NCI-H510A (cell line): ENCODE data around the gene COMMD7.
A peak's percentile ranks its signal among the peaks of the same experiment; 100 is the strongest.
"Not testable (repeated sequence)": the region's sequence is repeated elsewhere in the genome, so short reads cannot be mapped to it uniquely, and the experiment has no call there.

ENCODE experiments used
- DNase-seq: peaks from one replicate; lab custom pipeline; 2025; lab: John Stamatoyannopoulos, UW

The COMMD7 gene

DNA sequence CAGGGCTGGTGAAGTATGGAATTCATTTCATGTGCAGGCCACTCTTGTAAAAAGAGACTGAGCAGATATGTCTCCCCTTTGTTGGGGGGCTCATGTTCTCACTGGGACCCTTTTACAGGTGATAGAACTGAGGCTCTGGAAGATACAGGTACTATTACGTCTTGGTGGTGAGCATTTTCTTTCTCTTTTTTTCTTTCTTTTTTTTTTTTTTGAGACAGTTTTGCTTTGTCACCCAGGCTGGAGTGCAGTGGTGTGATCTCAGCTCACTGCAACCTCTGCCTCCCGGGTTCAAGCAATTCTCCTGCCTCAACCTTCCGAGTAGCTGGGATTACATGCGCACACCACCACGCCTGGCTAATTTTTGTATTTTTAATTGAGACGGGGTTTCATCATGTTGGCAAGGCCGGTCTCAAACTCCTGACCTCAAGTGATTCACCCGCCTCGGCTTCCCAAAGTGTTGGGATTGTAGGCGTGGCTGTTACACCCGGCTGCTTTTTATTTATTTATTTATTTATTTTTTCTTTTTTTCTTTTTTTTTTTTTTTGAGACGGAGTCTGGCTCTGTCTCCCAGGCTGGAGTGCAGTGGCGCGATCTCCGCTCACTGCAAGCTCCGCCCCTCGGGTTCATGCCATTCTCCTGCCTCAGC lies 22.1 kb upstream of the COMMD7 start:
- DNase-seq = not testable (repeated sequence)

DNA sequence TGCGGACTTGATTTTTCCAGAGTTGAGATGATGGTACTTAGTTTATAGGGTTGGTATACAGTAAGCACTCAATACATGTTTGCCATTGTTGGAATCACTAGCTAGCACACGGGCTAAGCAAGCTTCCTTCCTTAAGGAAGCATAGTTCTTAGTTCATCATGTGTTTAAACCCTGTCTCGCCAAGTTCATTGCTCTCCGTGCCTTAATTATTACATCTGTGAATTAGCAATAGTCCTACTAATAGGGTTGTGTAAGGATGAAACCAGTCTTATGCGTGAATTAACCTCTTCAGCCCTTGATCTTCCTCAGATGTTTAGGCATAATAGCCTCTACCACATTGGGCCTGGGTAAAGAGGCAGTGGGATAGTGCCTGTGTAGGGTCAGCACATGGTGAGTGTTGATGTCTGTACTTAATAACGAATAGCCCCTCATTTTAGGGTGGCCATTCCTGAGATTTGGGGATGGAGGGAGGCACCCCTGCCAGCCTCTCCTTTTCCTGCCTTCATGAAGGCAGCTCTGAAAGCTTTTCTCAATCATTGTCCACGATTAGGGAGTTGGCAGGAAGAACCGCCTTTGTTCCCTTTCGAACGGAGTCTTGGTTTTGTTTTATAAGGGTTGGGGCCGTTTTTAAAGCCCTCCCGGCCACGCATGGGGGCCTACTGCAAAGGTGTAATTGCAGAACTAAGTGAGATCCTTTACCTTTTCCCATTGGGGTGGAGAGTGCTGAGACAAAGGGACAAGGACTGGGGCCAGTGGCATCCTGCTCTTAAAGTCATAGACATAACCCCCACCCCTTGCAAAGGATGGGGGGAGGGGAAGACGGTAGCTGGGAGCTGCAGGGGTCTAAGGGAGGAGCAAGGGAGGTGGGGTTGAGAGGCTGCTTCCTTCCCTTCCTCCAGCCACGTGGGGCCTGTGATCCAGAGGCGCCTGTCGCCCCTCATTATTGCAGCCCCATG lies 21.0 kb upstream of the COMMD7 start:
- DNase-seq = no peak

DNA sequence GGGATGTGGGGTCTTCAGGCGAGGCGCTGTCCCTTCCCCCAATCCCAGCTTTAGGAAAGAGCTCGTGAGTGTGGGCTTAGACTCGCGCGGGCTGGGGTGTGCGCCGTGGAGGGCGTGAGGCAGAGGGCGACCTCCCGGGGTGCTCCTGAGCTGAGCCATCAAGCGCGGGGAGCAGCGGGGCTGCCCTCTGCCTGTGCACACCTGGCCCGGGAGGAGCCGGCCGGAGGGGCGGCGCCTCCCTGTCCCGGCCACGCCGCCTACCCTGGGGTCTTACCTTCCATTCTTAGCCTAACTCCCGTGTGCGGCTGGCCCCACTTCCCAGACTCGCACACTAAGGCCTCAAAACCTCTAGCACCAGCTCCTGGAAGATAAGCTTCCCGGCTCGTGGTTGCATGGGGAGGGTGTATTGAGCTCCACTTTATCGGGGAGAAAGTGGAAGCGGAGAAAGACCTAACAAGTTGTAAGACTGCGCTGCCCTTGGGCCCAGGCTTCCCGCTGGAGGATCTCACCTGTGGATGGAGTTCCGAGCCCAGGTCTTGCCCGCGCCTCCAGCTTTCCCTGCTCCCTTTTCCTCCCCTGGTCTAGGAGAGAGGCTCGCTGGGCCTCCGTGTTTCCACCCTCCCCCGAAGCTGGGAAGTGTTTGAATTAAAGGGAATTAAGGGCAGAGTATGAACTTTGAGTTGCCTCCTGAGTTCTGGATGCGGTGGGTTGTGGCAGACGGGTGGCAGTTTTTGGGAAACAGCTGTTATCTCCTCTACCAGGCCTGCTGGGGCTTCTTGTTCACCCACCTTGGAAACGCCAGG lies 20.1 kb upstream of the COMMD7 start:
- DNase-seq = peak; percentile 40

DNA sequence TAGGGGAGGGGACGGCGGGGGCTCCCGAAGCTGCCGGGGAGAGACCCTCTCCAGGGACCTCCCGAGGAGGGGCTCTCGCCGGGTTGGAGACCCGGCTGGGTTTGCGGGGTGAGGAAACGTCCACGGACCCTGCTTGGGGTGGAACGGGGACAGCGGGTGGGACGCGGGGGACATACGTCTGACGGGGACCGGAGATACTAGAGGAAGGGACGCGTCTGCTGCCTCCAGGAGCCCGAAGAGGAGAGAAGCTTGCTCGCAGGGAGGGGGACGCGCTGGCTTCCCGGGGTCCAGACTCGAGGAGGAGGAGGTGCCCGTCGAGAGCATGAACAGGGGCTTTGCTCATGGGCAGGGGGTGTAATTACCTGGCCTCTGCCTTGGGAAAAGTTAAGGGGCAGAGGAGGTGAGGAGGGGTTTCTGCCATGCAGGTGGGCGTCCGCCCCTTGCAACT lies 19.5 kb upstream of the COMMD7 start:
- DNase-seq = no peak

DNA sequence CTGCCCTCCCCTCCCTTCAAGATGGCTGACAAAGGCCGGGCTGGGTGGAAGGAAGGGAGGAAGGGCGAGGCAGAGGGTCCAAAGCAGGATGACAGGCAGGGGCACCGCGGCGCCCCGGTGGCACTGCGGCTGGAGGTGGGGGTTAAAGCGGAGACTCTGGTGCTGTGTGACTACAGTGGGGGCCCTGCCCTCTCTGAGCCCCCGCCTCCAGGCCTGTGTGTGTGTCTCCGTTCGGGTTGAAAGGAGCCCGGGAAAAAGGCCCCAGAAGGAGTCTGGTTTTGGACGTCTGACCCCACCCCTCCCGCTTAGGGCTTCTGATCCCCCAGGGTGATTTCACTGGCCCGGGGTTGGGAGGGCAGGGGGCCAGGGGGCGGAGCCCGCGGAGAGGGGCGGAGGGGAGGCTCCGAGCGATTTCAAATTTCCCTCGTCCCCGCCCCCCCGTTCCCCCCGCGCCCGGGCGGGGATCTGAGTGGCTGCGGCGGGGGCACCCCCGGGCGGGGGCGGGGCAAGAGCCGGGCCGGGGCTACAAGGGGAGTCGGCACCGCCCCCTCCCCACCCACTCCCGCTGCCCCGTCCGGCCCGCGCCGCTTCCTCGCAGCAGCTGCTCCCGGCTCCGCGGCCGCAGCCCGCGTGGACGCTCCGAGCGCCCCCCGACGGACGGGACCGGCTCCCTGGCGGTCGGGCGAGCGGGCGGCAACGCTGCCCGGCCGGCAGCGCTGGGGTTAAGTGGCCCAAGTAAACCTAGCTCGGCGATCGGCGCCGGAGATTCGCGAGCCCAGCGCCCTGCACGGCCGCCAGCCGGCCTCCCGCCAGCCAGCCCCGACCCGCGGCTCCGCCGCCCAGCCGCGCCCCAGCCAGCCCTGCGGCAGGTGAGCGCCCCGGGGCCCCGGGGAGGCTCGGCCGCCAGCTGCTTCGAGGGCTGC lies 18.8 kb upstream of the COMMD7 start, which contains the start of gene DNMT3B:
Gene DNMT3B, plus strand, starts transcription at position 555 of the 923 bp plus-strand sequence. CDS start 17,939 bp downstream, outside the sequence.
- DNase-seq = peak; percentile 84

DNA sequence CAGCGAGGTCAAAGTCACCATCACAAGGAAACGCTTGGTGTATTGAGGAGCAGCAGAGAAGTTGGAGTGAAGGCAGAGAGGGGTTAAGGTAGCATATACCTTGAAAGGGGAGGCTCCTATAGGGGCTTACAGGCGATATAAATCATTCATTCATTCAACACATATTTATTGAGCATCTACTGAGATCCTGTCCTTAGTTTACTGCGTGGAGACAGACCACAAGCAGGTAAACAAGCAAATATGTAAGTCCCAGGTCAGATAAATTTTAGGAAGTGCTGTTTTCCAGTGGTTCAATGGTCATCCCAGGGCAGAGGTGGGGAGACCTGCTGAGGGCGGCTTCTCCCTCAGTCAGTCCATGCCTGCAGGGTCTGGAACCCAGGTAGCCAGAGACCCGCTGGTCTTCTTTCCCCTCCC lies 18.2 kb upstream of the COMMD7 start:
- DNase-seq = no peak

DNA sequence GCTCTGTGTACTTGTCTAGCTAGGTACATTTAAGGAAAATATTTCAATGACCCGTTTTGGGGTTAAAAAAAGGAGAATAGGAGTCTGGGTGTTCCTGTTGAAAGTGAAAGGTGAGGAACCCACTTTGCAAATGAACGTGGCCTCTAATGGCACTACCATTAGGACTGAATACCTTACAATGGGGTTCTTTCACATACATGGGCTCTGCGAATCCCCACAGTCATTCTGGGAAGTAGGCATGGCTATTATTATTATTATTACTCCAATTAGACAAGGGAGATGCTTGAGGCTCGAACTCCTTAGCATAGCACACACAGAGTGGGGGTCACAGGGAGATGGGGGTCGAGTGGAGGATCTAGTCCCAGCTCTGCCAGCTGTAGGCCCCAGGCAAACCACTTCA lies 12.9 kb upstream of the COMMD7 start:
- no peak for DNase-seq

DNA sequence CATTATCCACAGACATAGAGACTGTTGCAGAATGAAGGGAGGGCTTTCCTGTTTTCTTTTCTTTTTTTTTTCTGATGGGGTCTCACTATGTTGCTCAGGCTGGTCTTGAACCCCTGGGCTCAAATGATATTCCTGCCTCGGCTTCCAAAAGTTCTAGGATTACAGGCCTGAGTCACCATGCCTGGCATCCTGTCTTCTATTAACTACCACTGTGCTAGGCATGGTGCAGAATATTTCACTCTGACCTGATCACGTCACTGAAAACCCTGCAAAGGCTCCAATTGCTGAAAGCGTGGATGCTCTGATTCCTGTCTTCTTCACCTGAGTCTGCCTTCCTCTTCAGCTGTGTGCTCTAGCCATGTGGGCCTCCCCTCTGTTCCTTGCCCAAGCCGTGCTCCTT lies 10.5 kb upstream of the COMMD7 start:
- no peak for DNase-seq

DNA sequence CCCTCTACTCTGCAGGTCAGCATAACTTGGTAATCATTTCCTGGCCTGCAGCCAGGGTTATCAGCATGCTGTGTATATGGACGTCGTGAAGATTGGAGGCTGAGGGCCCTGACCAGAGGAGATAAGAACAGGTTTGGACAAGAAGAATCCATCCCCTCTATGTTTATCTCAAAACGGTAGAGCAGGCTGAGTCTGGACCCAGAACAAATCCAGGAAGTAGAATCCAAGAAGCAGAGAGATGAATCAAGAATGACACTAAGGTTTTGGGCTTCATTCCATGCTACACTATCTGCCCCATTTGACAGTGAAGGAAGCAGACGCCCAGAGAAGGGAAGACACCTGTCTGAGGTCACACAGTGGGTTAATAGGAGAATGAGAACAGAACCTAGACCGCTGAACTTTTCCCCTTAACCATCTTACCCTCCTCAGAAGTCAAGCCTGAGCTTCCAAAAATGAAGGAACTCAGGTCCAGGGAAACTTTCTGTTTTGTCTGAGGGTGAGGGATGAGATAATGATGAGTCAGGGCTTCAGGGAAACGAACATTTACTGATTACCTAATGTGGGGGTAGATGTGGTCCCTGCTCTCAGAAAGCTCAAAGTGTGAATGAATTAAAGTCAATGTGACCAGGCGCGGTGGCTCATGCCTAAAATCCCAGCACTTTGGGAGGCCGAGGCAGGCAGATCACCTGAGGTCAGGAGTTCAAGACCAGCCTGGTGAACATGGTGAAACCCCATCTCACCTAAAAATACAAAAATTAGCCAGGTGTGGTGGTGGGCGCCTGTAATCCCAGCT lies 9.4 kb upstream of the COMMD7 start:
- no peak for DNase-seq

DNA sequence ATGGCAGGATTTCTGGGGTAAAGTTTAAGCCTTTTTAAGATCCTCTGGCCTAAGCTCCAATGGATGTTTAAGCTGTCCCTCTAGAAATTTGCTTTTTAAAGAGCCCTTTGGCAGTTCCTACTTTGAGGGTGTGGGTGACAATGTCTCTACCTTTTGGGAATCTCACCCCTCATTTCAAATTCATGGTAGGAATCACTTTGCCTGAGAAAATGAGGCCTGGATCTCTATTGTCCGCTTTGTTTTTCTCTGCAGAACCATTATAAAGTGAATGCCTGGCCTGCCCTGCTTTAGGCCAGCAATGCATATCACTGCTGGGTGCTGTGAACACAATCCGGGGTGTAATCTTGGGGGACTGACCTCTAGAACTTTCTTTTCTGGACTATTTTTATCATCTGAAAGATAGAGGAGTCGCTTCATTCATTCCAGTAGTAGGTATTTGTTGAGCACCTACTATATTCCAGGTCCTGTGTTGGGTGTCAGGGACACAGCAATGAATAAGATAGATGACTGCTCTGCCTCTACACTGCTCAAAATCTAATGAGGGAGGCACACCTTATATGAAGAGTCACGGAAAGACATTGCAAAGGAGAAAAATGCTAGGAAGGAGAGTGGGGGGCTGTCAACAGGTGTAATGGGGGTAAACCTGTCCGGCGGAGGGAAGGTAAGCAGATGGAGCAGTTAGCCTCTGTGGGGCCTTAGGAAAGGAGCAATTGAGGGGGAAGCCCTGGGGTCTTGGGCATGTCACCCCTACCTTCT lies 8.6 kb upstream of the COMMD7 start:
- DNase-seq = no peak

DNA sequence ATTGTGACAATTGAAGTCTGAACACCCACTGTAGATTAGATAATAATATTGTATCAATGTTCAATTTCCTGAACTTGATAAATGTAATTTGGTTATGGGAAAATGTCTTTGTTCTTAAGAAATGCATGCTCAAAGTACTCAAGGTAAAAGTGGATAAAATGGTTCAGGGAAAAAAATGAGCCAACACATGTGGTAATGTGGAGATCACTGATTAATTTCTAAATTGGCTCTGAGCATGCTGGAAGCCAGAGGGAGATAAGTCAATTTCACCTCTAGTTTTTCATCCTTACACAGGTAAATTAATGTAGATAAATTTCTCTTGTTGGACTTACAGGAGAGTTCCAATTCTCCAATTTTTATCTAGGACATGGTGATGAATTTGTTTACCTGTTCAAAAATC lies 8.0 kb upstream of the COMMD7 start:
- no peak for DNase-seq

DNA sequence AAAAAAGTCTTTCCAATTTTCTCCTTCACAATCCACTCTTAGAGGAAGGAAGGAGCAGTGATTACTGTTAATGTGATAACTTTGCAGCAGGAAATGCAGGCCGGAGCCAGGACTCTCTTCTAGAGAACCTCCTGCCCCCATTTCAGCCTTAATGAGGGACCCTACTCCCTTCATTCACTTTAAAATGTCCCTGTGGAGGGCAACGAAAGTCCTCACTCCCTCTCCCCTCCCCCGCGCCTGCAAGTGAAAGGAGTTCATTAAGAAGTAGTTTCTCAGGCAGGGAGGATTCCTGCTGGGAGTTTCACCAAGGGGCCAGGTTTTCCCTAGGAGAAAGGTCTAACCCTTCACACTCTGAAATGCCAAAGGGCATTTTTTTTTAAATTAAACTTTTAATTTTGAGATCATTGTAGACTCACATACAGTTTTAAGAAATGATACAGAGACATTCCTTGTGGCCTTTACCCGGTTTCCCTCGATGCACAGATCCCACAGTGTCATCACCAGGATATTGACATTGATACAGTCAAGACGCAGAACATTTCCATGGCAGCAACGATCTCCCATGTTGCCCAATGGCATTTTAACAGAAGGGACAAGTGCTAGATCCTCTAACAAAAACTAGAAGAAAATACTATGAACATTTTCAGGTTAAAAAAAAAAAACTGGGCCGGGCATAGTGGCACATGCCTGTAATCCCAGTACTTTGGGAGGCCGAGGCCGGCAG lies 6.8 kb upstream of the COMMD7 start:
- no peak for DNase-seq

DNA sequence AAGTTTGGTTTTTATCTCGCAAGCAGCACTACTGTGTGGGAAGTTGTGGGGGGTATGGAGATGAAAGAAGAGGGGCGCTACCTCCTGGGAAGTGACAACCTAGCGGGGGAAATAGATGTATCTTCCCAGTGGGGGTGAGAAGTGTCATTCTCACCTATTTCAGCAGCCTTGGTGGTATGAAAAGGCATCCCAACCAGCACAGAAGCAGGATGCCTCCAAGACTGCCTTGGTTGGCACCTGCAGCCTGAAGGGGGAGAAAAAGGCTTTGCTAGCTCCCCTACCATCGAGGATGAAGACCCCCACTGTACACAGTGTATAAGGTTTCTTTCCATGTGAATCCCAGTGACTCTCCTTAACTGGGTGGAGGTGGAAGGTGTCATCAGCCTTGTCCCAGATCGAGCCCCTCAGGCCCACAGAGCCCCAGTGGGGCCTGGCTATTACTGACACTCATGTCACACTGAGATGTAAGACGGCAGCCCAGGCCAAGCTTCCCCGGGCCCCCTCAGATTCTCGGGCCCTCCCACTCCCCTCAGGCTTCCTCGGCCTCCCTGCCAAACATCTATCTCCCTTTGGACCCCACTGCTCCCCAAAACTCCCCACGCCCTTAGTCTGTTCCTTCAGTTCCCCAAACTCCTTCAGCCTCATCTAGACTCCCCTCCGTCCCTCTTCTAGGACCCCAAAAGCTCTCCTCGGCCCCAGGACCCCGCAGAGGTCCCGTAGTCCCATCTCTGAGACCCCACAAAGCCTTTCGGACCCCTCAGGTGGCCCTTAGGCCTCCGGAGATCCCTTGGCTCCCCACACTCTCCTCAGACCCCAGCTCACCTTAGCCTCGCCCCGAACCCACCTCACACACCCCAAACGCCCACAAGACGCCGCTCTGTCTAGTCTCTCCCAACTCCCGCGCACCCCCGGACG lies 688 bp downstream of the COMMD7 start:
- no peak for DNase-seq

DNA sequence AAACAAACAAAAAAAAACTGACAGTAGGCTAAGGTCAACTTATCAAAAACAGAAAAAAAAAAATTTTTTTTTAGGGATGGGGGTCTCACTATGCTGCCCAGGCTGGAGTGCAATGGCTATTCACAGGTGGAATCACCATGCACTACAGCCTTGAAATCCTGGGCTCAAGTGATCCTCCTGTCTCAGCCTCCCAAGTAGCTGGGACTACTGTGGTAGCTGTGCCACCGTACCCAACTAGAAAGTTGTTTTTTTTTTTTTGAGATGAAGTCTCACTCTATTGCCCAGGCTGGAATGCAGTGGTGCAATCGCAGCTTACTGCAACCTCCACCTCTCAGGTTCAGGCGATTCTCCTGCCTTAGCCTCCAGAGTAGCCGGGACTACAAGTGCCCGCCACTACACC lies 2.1 kb downstream of the COMMD7 start:
- DNase-seq = no peak

DNA sequence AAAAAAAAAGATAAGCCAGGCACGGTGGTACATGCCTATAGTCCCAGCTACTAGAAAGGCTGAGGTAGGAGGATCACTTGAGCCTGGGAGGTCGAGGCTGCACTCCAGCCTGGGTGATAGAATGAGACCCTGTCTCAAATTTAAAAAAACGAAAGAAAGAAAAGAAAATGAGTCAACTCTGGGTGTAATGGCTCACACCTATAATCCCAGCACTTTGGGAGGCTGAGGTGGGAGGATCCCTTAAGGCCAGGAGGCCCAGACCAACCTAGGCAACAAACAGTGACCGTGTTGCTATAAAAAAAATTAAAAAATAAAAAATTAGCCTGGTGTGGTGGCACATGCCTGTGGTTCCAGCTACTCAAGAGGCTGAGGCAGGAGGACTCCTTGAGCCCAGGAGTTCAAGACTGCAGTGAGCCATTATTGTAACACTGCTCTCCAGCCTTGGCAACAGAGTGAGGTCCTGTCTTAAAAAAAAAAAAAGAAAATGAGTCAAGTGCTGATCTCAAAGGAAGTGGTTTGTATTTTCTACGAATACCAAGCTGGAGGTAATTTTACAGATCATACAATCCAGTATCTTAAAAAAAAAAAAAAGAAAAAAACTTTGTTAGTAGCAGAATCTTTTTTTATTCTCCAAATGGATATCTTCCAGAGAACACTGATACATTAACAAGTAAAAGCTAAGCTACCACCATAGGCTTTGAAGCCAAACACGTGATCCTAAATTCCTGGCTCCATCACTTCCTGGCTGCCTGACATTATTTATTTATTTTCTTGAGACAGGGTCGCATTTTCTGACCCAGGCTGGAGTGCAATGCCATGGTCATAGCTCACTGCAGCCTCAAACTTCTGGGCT lies 5.7 kb downstream of the COMMD7 start:
- DNase-seq = no peak

DNA sequence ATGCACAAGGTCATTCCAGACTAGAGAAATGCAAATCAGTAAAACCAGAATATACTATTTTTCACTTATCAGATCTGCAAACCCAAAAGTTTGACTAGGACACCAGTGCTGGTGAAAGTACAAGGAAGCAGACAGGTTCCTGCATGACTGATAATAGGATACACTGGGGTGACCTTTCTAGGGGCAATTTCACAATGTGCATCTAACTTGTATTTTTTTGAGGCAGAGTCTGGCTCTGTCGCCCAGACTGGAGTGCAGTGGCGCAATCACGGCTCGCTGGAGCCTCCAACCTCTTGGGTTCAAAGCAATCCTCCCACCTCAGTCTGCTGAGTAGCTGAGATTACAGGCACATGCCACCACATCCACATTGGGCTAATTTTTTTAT lies 11.4 kb downstream of the COMMD7 start:
- DNase-seq = no peak

DNA sequence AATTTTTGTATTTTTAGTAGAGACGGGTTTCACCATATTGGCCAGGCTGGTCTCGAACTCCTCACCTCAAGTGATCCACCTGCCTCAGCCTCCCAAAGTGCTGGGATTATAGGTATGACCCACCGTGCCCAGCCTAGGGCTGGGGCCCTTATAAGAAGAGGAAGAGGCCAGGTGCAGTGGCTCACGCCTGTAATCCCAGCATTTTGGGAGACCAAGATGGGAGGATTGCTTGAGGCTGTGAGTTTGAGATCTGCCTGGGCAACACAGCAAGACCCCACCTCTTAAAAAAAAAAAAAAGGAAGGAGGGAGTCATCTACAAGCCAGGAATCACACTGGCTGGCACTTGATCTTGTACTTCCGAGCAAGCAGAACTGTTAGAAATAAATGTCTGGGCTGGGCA lies 13.9 kb downstream of the COMMD7 start:
- DNase-seq = not testable (repeated sequence)
